Panc1 (cell line): ENCODE measurements around the gene MYH1. TPM values are rescaled to one million over a fixed set of nuclear protein-coding genes. Genes with fewer than 3 reads are reported as not detected.

Experiments used
- ATAC-seq: fragments of 200-7000 bp; cut with Tn5 transposase; 2 replicates; pipeline ENCODE4 v1.9.1; 2020; ENCODE audit warnings: mild to moderate bottlenecking, moderate library complexity
- BruUV-seq: library from RNA; stranded (reverse); fragments of 400-500 nt; replicated peaks from 2 replicates; lab custom pipeline; 2021; lab: Mats Ljungman, UMichigan
- CTCF ChIA-PET: fragments of 300-600 bp; sonication (Branson Sonifier 250); formaldehyde crosslinking; loops from one replicate; lab custom pipeline; 2022; ENCODE audit warnings: antibody characterized with exemption; lab: Charles Lee
- POLR2A ChIA-PET: fragments of 300-600 bp; sonication (Branson Sonifier 250); formaldehyde crosslinking; loops from one replicate; lab custom pipeline; 2022; ENCODE audit warnings: antibody characterized with exemption; lab: Charles Lee
- DNase-seq: peaks from one replicate; pipeline ENCODE4 v3.0.0-alpha.2; 2010; ENCODE audit warnings: low read depth, low spot score
- H3K27ac ChIP-seq: 2 replicates; pipeline ENCODE4 v1.5.1; 2011; ENCODE audit warnings: mild to moderate bottlenecking, low read length, inconsistent platforms
- H3K27me3 ChIP-seq: fragments of 200-500 bp; sonication (Bioruptor generic); 2 replicates; pipeline ENCODE4 v1.6.0; 2014; ENCODE audit warnings: low read length, inconsistent platforms; ENCODE audit not compliant: control insufficient read depth, insufficient read depth
- H3K36me3 ChIP-seq: fragments of 200-500 bp; sonication (Bioruptor generic); 2 replicates; pipeline ENCODE4 v1.5.1; 2014; ENCODE audit warnings: inconsistent platforms, mild to moderate bottlenecking, low read length, moderate library complexity; ENCODE audit not compliant: control insufficient read depth, insufficient read depth
- H3K4me1 ChIP-seq: 2 replicates; pipeline ENCODE4 v1.5.1; 2011; ENCODE audit warnings: inconsistent platforms, mild to moderate bottlenecking, low read length, moderate library complexity; ENCODE audit not compliant: control insufficient read depth, insufficient read depth
- H3K4me3 ChIP-seq, 2 experiments: 2 replicates each; pipeline ENCODE4 v1.5.1; 2011 to 2012; ENCODE audit warnings: low read depth in 2 of 2, low read length in 2 of 2, mild to moderate bottlenecking in 2 of 2, inconsistent platforms in 1 of 2, moderate library complexity in 1 of 2
- H3K9me3 ChIP-seq: fragments of 200-500 bp; sonication (Bioruptor generic); 2 replicates; pipeline ENCODE4 v1.5.1; 2014; ENCODE audit warnings: low read depth, mild to moderate bottlenecking, inconsistent platforms, low read length, moderate library complexity; ENCODE audit not compliant: control insufficient read depth, insufficient read depth
- CTCF ChIP-seq: fragments of 450-650 bp; IDR thresholded peaks from 2 replicates; pipeline ENCODE4 v1.5.1; 2017; ENCODE audit warnings: mild to moderate bottlenecking
- POLR2AphosphoS5 ChIP-seq: IDR thresholded peaks from 2 replicates; pipeline ENCODE4 v1.6.1; 2012; ENCODE audit warnings: mild to moderate bottlenecking, low read depth, low read length, moderate library complexity
- REST ChIP-seq, 2 experiments: IDR thresholded peaks; 2 replicates each; pipeline ENCODE4 v1.6.1; 2011 to 2012; ENCODE audit warnings: low read depth in 2 of 2, control low read depth in 1 of 2, low read length in 1 of 2, mild to moderate bottlenecking in 1 of 2, moderate library complexity in 1 of 2; ENCODE audit not compliant: insufficient read depth in 1 of 2
- SIN3A ChIP-seq: IDR thresholded peaks from 2 replicates; pipeline ENCODE4 v1.6.1; 2012; ENCODE audit warnings: low read depth, mild to moderate bottlenecking, low read length, moderate library complexity, borderline replicate concordance; ENCODE audit not compliant: insufficient read depth
- TCF7L2 ChIP-seq: IDR thresholded peaks from 2 replicates; pipeline ENCODE4 v1.6.1; 2011; ENCODE audit warnings: mild to moderate bottlenecking, low read depth, low read length, inconsistent platforms
- in situ Hi-C: cut with HindIII; loops from 2 replicates; pipeline ENCODE4 v1.10.0; 2016; ENCODE audit warnings: low sequenced_read_pairs, low pct_unique_long_range_greater_than_20kb
- intact Hi-C: fragments of 100-400 bp; cut with micrococcal nuclease; formaldehyde crosslinking; loops from one replicate; pipeline ENCODE4 v1.10.0; 2022; ENCODE audit not compliant: unreplicated experiment
- total RNA-seq: library from RNA; stranded (reverse); gene quantifications from one replicate; pipeline ENCODE4 v1.2.1, GENCODE V29; 2021; ENCODE audit not compliant: unreplicated experiment

Gene MYH1
- total RNA-seq, 1 experiment from 2014 or later: not detected

GRCh38 chr17:10499950-10500349, 18.4 kb downstream of the MYH1 start:
- no TSS peak for BruUV-seq
- in situ Hi-C loops: no loop called here
- ChIA-PET CTCF (no interaction called here), POLR2A (no interaction called here)
- Histone ChIP-seq H3K4me1 (no peaks in the 10 kb centered on the region), H3K27me3 (no peaks in the 10 kb centered on the region), H3K27ac (no peak overlapping the region), H3K36me3 (no peaks in the 10 kb centered on the region), H3K9me3 (no peaks in the 10 kb centered on the region), H3K4me3 (no peak overlapping the region)
- DNase-seq (no peak), ATAC-seq (no peak)
- intact Hi-C loops: no loop called here
- TF ChIP-seq POLR2AphosphoS5 (no peak), SIN3A (no peak), TCF7L2 (no peak), REST (IDR thresholded peaks at IDR 0.05; ENCODE audit: insufficient read depth in 1 of 2, low read depth in 2 of 2, low read length in 1 of 2) (no peak), CTCF (no peak)

GRCh38 chr17:10492004-10492403, 26.3 kb downstream of the MYH1 start:
- Histone ChIP-seq H3K27ac (no peak overlapping the region), H3K4me1 (no peaks in the 10 kb centered on the region), H3K9me3 (no peaks in the 10 kb centered on the region), H3K36me3 (no peaks in the 10 kb centered on the region), H3K27me3 (no peaks in the 10 kb centered on the region), H3K4me3 (no peak overlapping the region)
- intact Hi-C loops (no loop called here), in situ Hi-C loops (no loop called here)
- ATAC-seq: no peak
- no peak for DNase-seq
- TF ChIP-seq REST (IDR thresholded peaks at IDR 0.05; ENCODE audit: insufficient read depth in 1 of 2, low read depth in 2 of 2, low read length in 1 of 2) (no peak), CTCF (no peak), POLR2AphosphoS5 (no peak), SIN3A (no peak), TCF7L2 (no peak)
- ChIA-PET CTCF (no interaction called here), POLR2A (no interaction called here)
- BruUV-seq: no TSS peak
